Smooth muscle cell of the pulmonary artery (primary cell): ENCODE measurements around the gene COL28A1. TPM values are rescaled to one million over a fixed set of nuclear protein-coding genes. Genes with fewer than 3 reads are reported as not detected.

Experiments used
- total RNA-seq: library from RNA; depleted of rRNA; stranded (reverse); fragments of >200 nt; gene quantifications from 2 replicates; pipeline ENCODE4 v1.2.3, GENCODE V29; 2014

The COL28A1 gene
- total RNA-seq, result 0.07 and 0.17 TPM in 2 replicates

GRCh38 chr7:7535691-7536090, at the start of gene COL28A1:
Gene COL28A1, minus strand, starts transcription at chr7:7535873. Its CDS starts 2,998 bp downstream, at chr7:7532875.

GRCh38 chr7:7566651-7567611, 31.3 kb upstream of the COL28A1 start, which contains the start of gene MIOS:
Gene MIOS, plus strand, starts transcription at chr7:7566884. Its CDS starts 5,592 bp downstream, at chr7:7572476.

Other genes with a start within 250 kb of the COL28A1 start
- gene MIOS, start 31.0 kb upstream of the COL28A1 start, total RNA-seq, result 28.0 and 29.8 TPM in 2 replicates
- gene UMAD1, start 104.9 kb upstream of the COL28A1 start, total RNA-seq, result 11.4 and 14.3 TPM in 2 replicates
- 6.8 and 15.4 TPM in 2 replicates for gene RPA3, start 182.7 kb upstream of the COL28A1 start, total RNA-seq